ENCODE results near the gene ZNF512B.
"Not testable (repeated sequence)": the region's sequence is repeated elsewhere in the genome, so short reads cannot be mapped to it uniquely, and the experiment has no call there.

Gene ZNF512B

DNA sequence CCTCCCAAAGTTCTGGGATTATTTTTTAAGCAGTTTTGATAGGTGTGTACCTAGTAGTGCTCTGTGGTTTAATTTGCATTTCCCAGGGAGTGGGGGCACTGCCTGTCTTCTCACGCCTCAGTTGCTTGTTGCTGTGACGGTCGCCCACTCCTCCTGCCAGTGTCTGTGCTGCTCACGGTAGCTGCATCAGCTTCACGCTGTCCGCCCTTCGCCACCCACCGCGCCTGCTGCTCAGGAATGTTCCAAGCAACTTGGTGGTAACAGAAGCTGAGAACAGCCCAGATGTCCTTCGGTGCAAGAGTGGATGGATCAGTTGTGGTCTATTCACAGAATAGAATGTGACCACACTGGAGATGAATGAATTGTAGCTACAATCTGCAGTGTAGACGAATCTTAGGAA, 51.9 kb downstream of the ZNF512B start:
- Histone ChIP-seq H3K27me3 (ENCODE audit: control insufficient read depth, insufficient read depth, low read length) (no peaks in the 10 kb centered on the region), H3K4me3 (ENCODE audit: low read depth, low read length) (no peak overlapping the region), H3K36me3 (ENCODE audit: control insufficient read depth, insufficient read depth, low read length) (no peaks in the 10 kb centered on the region), H3K9me3 (ENCODE audit: control insufficient read depth, low read length) (no peaks in the 10 kb centered on the region), H3K27ac (no peak overlapping the region), H2AFZ (no peak overlapping the region), H3K4me1 (no peaks in the 10 kb centered on the region), H3K79me2 (peaks cover 71% of the 10 kb centered on the region), H3K9ac (no peak overlapping the region), H3K4me2 (ENCODE audit: low read length) (no peak overlapping the region)
- TF ChIP-seq, protein P1, sequence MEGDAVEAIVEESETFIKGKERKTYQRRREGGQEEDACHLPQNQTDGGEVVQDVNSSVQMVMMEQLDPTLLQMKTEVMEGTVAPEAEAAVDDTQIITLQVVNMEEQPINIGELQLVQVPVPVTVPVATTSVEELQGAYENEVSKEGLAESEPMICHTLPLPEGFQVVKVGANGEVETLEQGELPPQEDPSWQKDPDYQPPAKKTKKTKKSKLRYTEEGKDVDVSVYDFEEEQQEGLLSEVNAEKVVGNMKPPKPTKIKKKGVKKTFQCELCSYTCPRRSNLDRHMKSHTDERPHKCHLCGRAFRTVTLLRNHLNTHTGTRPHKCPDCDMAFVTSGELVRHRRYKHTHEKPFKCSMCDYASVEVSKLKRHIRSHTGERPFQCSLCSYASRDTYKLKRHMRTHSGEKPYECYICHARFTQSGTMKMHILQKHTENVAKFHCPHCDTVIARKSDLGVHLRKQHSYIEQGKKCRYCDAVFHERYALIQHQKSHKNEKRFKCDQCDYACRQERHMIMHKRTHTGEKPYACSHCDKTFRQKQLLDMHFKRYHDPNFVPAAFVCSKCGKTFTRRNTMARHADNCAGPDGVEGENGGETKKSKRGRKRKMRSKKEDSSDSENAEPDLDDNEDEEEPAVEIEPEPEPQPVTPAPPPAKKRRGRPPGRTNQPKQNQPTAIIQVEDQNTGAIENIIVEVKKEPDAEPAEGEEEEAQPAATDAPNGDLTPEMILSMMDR (IDR thresholded peaks at IDR 0.05): no peak

DNA sequence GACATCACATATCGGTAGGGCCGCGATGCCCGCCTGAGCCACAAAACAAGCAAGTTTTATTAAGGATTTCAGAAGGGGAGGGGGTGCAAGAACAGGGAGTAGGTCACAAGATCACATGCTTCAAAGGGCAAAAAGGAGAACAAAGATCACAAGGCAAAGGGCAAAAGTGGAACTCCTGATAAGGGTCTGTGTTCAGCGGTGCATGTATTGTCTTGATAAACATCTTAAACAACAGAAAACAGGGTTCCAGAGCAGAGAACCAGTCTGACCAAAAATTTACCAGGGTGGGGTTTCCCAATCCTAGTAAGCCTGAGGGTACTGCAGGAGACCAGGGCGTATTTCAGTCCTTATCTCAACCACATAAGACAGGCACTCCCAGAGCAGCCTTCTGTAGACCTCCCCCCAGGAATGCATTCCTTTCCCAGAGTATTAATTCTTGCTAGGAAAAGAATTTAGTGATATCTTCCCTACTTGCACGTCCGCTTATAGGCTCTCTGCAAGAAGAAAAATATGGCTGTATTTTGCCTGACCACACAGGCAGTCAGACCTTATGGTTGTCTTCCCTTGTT, 53.3 kb downstream of the ZNF512B start:
- not testable (repeated sequence) for H3K4me3 ChIP-seq (ENCODE audit: low read depth, low read length); H2AFZ ChIP-seq; H3K36me3 ChIP-seq (ENCODE audit: control insufficient read depth, insufficient read depth, low read length)

DNA sequence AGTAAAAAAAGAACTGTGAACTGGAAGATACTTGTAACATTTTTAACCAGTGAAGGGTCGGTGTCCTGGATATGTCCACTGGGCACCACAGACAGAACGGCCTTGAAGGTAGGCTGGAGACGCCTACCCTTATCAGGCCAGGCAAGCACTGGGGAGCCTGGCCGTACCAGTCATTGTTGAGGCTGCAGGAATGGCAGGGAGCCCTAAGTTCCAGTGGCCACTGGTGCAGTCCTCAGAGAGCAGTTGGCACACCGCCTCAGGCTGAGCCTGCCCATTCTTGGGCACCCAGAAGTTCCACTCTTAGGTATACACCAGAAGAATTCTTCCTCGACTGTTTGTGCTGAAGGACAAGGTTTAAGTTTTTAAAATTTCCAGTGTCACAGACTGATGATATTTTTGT, 54.3 kb downstream of the ZNF512B start:
- H3K27ac ChIP-seq: no peak overlapping the region
- TF ChIP-seq, protein P1 (IDR thresholded peaks at IDR 0.05): no peak
- H3K9ac ChIP-seq: no peak overlapping the region
- no peaks in the 10 kb centered on the region for H3K27me3 ChIP-seq (ENCODE audit: control insufficient read depth, insufficient read depth, low read length)
- no peak overlapping the region for H3K4me3 ChIP-seq (ENCODE audit: low read depth, low read length)
- no peaks in the 10 kb centered on the region for H3K36me3 ChIP-seq (ENCODE audit: control insufficient read depth, insufficient read depth, low read length)
- no peaks in the 10 kb centered on the region for H3K4me1 ChIP-seq
- H2AFZ ChIP-seq: no peak overlapping the region
- peaks cover 73% of the 10 kb centered on the region for H3K79me2 ChIP-seq
- no peaks in the 10 kb centered on the region for H3K9me3 ChIP-seq (ENCODE audit: control insufficient read depth, low read length)
- H3K4me2 ChIP-seq (ENCODE audit: low read length): no peak overlapping the region

More for the DNA sequence above, 53.3 kb downstream of the ZNF512B start:
- H3K9ac ChIP-seq; H3K4me2 ChIP-seq (ENCODE audit: low read length); H3K4me1 ChIP-seq; H3K27me3 ChIP-seq (ENCODE audit: control insufficient read depth, insufficient read depth, low read length); H3K9me3 ChIP-seq (ENCODE audit: control insufficient read depth, low read length); H3K27ac ChIP-seq: not testable (repeated sequence)
- H3K79me2 ChIP-seq: peaks cover 71% of the 10 kb centered on the region

DNA sequence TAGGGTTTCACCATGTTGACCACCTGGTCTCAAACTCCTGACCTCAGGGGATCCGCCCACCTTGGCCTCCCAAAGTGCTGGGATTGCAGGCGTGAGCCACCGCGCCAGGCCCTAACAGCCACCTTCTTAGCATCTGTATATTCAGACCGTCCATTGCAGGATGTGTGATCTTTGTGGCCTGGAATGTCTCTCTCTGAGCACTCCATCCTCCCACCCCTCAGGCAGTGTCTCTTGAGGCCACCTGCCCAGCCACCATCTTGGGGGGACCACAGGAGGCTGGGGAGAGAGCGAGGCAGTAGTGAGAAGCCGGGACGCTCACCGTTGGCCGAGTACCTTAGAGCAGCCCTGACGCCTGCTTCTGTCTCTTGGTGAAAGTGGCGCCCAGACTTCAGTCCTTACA, 56.0 kb downstream of the ZNF512B start:
- H3K79me2 ChIP-seq: peaks cover 84% of the 10 kb centered on the region
- no peak overlapping the region for H3K27ac ChIP-seq
- H3K9me3 ChIP-seq (ENCODE audit: control insufficient read depth, low read length): no peaks in the 10 kb centered on the region
- no peaks in the 10 kb centered on the region for H3K36me3 ChIP-seq (ENCODE audit: control insufficient read depth, insufficient read depth, low read length)
- no peaks in the 10 kb centered on the region for H3K27me3 ChIP-seq (ENCODE audit: control insufficient read depth, insufficient read depth, low read length)
- no peaks in the 10 kb centered on the region for H3K4me1 ChIP-seq
- H3K4me2 ChIP-seq (ENCODE audit: low read length): no peak overlapping the region
- H2AFZ ChIP-seq: no peak overlapping the region
- TF ChIP-seq, protein P1 (IDR thresholded peaks at IDR 0.05): no peak
- no peak overlapping the region for H3K9ac ChIP-seq
- H3K4me3 ChIP-seq (ENCODE audit: low read depth, low read length): no peak overlapping the region

DNA sequence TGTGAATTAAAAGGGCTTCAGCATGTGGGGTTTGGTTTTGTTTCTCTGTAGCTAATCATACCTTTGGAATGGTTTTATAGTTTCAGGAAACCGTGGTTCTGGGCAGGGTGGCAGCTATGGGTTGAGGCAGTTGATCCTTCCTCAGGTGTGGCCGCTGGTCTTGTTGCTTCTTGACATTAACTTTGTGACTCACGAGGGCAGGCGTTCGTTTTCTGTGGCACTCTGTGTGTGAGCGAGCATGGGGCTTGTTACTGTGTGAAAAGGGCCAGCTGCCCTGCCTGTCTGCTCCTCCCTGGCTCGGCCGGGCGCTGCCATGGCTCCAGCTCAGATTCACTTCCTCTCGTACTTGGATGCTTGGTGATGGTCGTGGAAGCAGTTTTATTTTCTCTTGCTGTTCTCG, 58.6 kb downstream of the ZNF512B start:
- H2AFZ ChIP-seq: no peak overlapping the region
- no peaks in the 10 kb centered on the region for H3K9me3 ChIP-seq (ENCODE audit: control insufficient read depth, low read length)
- peaks cover 92% of the 10 kb centered on the region for H3K79me2 ChIP-seq
- no peak overlapping the region for H3K9ac ChIP-seq
- TF ChIP-seq, protein P1 (IDR thresholded peaks at IDR 0.05): no peak
- no peaks in the 10 kb centered on the region for H3K27me3 ChIP-seq (ENCODE audit: control insufficient read depth, insufficient read depth, low read length)
- H3K4me2 ChIP-seq (ENCODE audit: low read length): no peak overlapping the region
- H3K4me1 ChIP-seq: no peaks in the 10 kb centered on the region
- no peak overlapping the region for H3K27ac ChIP-seq
- no peaks in the 10 kb centered on the region for H3K36me3 ChIP-seq (ENCODE audit: control insufficient read depth, insufficient read depth, low read length)
- H3K4me3 ChIP-seq (ENCODE audit: low read depth, low read length): no peak overlapping the region

Measured in parathyroid adenoma (tissue), 2 donors.